Choroid plexus epithelial cell (primary cell): Measurements from ENCODE around the gene ITGA11.
A peak's percentile ranks its signal among the peaks of the same experiment; 100 is the strongest.

Experiments used
- DNase-seq: peaks from one replicate; pipeline ENCODE4 v3.0.0-alpha.2; 2010; ENCODE audit warnings: low read depth
- H3K4me3 ChIP-seq: 2 replicates; pipeline ENCODE4 v1.5.1; 2011; ENCODE audit warnings: low read depth, mild to moderate bottlenecking, control low read depth, low read length, moderate library complexity
- TF ChIP-seq, protein P1 (sequence below): conservative IDR thresholded peaks from 2 replicates; pipeline ENCODE4 v1.5.1; 2011; ENCODE audit warnings: low read depth, mild to moderate bottlenecking, control low read depth, inconsistent platforms, low read length, moderate library complexity

Gene ITGA11

DNA sequence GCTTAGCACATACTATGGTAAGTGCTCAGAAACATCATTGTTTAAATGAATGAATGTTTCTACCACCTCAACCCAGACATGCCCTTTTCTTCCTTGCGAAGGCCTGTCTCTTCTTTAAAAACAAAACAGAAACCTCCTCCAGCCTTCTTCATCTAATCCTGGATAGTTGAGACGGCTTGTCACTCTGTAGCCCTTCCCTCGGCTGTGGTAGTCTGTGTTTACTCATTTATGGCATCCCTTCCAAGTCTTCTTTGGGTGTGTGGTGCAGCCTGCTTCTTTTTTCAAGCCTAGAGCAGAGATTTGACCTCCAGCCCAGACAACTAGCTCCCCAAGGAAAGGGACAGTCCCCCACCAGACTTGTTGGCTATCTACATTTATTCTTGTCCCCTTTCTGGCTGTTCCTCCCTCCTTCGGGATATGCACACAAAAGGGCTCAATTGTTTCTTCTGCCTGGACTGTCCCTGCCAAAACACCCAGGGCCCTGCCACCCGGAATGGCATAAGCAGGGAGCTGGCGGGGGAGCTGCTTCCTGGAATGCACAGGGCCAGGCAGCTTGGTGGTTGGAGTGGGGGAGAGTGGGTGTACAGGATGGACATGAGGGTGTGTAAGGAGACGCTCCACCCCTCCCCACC is 67.8 kb downstream of the ITGA11 start:
- DNase-seq: no peak
- TF ChIP-seq, protein P1, sequence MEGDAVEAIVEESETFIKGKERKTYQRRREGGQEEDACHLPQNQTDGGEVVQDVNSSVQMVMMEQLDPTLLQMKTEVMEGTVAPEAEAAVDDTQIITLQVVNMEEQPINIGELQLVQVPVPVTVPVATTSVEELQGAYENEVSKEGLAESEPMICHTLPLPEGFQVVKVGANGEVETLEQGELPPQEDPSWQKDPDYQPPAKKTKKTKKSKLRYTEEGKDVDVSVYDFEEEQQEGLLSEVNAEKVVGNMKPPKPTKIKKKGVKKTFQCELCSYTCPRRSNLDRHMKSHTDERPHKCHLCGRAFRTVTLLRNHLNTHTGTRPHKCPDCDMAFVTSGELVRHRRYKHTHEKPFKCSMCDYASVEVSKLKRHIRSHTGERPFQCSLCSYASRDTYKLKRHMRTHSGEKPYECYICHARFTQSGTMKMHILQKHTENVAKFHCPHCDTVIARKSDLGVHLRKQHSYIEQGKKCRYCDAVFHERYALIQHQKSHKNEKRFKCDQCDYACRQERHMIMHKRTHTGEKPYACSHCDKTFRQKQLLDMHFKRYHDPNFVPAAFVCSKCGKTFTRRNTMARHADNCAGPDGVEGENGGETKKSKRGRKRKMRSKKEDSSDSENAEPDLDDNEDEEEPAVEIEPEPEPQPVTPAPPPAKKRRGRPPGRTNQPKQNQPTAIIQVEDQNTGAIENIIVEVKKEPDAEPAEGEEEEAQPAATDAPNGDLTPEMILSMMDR: no peak
- no peak overlapping the region for H3K4me3 ChIP-seq

DNA sequence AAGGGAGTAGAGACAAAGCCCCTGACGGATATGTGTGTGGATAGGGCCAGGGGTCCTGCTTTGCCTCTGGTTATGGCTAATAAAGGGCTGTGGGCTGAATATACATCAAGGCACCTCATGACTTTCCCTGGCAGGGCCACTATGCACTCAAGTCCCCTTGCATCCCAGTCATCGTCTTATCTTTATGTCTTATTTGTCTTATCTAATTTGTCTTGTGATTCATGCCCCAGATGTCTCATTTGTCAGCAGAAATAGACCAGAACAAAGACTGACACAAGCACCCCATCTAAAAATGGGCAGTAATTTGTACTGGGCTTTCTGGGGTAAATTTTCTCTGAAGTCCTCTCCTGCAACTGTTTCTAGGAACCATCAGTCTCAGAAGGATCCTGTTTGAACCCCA is 68.6 kb downstream of the ITGA11 start:
- no peak overlapping the region for H3K4me3 ChIP-seq
- TF ChIP-seq, protein P1: no peak
- DNase-seq: no peak

DNA sequence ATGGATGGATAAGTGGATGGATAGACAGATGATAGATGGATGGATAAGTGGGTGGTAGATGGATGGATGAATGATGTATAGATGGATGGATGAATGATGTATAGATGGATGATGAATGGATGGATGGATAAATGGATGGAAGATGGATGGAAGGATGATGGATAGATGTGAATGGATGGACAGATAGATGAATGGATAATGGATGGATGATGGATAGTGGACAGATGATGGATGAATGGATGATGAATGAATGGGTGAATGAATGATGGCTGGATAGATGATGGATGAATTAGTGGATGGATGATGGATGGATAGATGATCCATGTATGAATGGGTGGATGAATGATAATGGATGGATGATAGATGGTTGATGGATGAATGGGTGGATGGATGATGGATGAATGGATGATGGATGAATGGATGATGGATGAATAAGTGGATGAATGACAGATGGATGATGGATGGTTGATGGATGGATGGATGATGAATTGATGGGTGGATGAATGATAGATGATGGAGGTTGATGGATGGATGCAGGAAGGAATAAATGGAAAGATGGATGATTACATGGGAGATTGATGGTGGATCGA is 69.3 kb downstream of the ITGA11 start:
- no peak overlapping the region for H3K4me3 ChIP-seq
- no peak for DNase-seq
- TF ChIP-seq, protein P1: no peak

DNA sequence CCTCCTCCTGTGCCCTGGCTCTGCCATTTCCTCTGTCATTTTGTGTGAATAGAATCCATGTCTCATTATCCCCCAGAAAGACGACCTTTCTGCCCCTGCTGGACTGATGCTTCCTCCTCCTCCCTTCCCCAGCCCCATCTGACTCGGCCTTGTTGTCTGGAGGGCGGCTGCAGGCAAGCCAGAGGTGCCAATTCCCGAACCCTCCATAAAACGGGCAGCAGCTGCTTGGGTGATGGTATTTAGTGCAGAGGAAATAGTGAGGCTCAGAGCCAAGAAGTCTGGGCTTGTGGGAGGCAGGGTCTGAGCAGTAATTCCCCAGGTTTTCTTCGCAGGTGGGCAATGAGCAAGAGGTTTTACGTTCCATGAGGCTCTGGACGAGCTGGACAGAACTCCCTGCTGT is 71.2 kb downstream of the ITGA11 start:
- TF ChIP-seq, protein P1: no peak
- DNase-seq: no peak
- no peak overlapping the region for H3K4me3 ChIP-seq

DNA sequence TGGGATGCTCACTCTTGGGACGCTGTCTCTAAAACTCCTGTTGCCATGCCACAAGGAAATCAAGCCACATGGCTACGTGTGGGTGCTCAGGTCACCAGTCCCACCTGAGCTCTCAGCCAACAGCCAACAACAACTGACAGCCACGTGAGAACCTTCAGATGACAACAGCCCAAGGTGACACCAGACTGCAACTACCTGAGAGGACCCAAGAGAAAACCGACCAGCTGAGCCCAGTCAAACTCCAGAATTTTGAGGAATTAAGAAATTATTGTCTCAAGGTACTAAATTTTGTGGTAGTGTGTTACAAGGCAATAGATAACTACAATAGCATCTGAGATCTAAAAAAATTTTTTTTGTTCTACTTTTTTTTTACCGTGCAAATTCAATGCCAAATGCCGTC is 75.2 kb downstream of the ITGA11 start:
- DNase-seq: no peak
- TF ChIP-seq, protein P1: no peak
- no peak overlapping the region for H3K4me3 ChIP-seq

DNA sequence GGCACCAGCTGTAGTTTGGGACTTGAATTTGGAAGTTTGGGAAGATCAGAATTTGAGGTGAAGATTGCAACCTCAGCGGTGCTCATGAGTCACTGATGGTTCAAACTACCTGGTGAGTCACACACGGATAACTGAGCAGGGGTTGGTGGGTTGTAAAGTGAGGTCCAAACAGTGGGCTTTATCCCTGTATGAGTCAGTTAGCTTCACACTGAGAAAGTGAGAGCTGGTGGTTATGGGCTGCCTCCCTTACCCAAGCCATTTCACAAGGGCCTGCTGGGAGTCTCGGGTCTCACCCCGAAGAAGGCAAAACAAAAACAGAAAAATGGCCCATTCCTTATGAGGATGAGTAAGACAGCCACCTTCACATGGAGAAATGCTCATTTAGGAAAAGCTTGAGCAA is 77.0 kb downstream of the ITGA11 start:
- TF ChIP-seq, protein P1: no peak
- no peak overlapping the region for H3K4me3 ChIP-seq
- DNase-seq: peak; percentile 92

DNA sequence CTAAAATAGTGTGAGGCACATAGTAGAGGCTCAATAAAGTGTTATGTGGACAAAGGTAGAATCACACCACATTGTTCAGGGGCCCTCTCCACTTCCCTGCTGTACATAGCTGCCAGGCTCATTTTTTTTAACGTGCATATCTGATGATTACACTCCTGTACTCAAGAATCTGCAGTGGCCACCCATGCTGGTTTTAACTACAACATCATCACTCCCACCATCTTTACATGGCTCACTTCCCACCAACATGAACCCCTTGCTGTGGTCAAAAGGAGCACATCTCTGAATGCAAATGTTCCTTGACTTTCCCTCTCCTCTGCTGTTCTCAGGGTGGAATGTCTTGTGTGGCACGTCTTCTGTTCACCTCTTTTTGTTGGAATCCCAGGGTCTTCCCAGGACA is 77.7 kb downstream of the ITGA11 start:
- DNase-seq: no peak
- TF ChIP-seq, protein P1: no peak
- no peak overlapping the region for H3K4me3 ChIP-seq
